ENCODE measurements around the gene PRTFDC1. TPM values are rescaled to one million over a fixed set of nuclear protein-coding genes. Genes with fewer than 3 reads are reported as not detected.

PRTFDC1 gene
- total and polyA plus RNA-seq, 2 of the 13 experiments (the other 11 are each of a cell fraction or from before 2014, with no cell fraction given) = not detected

GRCh38 chr10:24907956-24908355, 44.5 kb downstream of the PRTFDC1 start:
- FAIRE-seq (no peak), ATAC-seq (no peak), DNase-seq (ENCODE audit: low spot score) (no peak)
- Histone ChIP-seq H3K4me1 (ENCODE audit: insufficient read depth, low read length) (no peaks in the 10 kb centered on the region), H3K4me2 (ENCODE audit: low read depth, low read length) (no peak overlapping the region), H3K36me3 (replicated peaks in 1 of 2; ENCODE audit: control insufficient read depth in 1 of 2, insufficient read depth in 2 of 2, low read length in 2 of 2) (no peaks in the 10 kb centered on the region), H3K9me3 (ENCODE audit: low read length) (no peaks in the 10 kb centered on the region), H3K27ac (ENCODE audit: extremely low read length, insufficient read depth, low read length) (no peak overlapping the region), H3K9ac (ENCODE audit: insufficient read depth, low read depth, low read length) (no peak overlapping the region), H4K20me1 (ENCODE audit: insufficient read depth, low read length) (no peaks in the 10 kb centered on the region), H3K4me3 (replicated peaks in 1 of 3; ENCODE audit: insufficient read depth in 1 of 3, low read depth in 2 of 3, low read length in 3 of 3) (no peak overlapping the region), H3K27me3 (ENCODE audit: control insufficient read depth in 1 of 2, insufficient read depth in 2 of 2, low read length in 2 of 2) (no peaks in the 10 kb centered on the region), H3K79me2 (ENCODE audit: insufficient read depth, low read length) (no peaks in the 10 kb centered on the region), H2AFZ (ENCODE audit: low read length) (no peak overlapping the region)
- TF ChIP-seq ZNF672 (CRISPR knock-in tag; IDR thresholded peaks at IDR 0.05) = no peak
- TF ChIP-seq ZNF143 (CRISPR knock-in tag; IDR thresholded peaks at IDR 0.05) = no peak
- TF ChIP-seq CHD4 (IDR thresholded peaks at IDR 0.05; ENCODE audit: borderline replicate concordance, low read length) = no peak
- no peak for TF ChIP-seq ZNF230 (CRISPR knock-in tag; IDR thresholded peaks at IDR 0.05)
- no peak for TF ChIP-seq ZNF124 (CRISPR knock-in tag; IDR thresholded peaks at IDR 0.05)
- TF ChIP-seq ZNF446 (CRISPR knock-in tag; IDR thresholded peaks at IDR 0.05) = no peak
- TF ChIP-seq MEIS1 (CRISPR knock-in tag; IDR thresholded peaks at IDR 0.05; ENCODE audit: borderline replicate concordance) = no peak
- no peak for TF ChIP-seq STAT5B (CRISPR knock-in tag; IDR thresholded peaks at IDR 0.05)
- TF ChIP-seq NAIF1 (CRISPR knock-in tag; IDR thresholded peaks at IDR 0.05; ENCODE audit: borderline replicate concordance) = no peak
- TF ChIP-seq ZNF713 (CRISPR knock-in tag; IDR thresholded peaks at IDR 0.05) = no peak
- TF ChIP-seq DZIP1 (CRISPR knock-in tag; IDR thresholded peaks at IDR 0.05) = no peak
- TF ChIP-seq PRDM4 (CRISPR knock-in tag; IDR thresholded peaks at IDR 0.05; ENCODE audit: borderline replicate concordance) = no peak
- no peak for TF ChIP-seq CAMTA2 (CRISPR knock-in tag; IDR thresholded peaks at IDR 0.05; ENCODE audit: borderline replicate concordance)
- no peak for TF ChIP-seq RFXAP (CRISPR knock-in tag; IDR thresholded peaks at IDR 0.05; ENCODE audit: borderline replicate concordance)
- no peak for TF ChIP-seq YEATS4 (CRISPR knock-in tag; IDR thresholded peaks at IDR 0.05; ENCODE audit: borderline replicate concordance)
- TF ChIP-seq TP53 (CRISPR knock-in tag; conservative IDR thresholded peaks at IDR 0.05) = no peak
- in situ Hi-C loops (cut with HindIII; ENCODE audit: extremely low pct_ligation_motif_present, low pct_unique_long_range_greater_than_20kb) = no loop called here
- 69% methylated on average over 6 of the region's 6 CpGs for WGBS (ENCODE audit: low lambda C conversion rate)
- ChIA-PET CTCF (ENCODE audit: low intra/inter-chr PET ratio, low total read pairs) (no interaction called here), POLR2A (no interaction called here)
- intact Hi-C loops (cut with micrococcal nuclease; ENCODE audit: unreplicated experiment) = loop anchor here (5.0 kb wide), 1 partner anchor 174 kb away; no protein-coding TSS in a partner anchor
- BruUV-seq (replicated peaks) = no TSS peak
